A549 (cell line): ENCODE data around the gene TOM1L2. TPM values are rescaled to one million over a fixed set of nuclear protein-coding genes. Genes with fewer than 3 reads are reported as not detected.
A peak's percentile ranks its signal among the peaks of the same experiment; 100 is the strongest.

ENCODE experiments used
- ATAC-seq, 2 experiments: fragments of 200-7000 bp in 1 of 2; fragments of >200 bp in 1 of 2; cut with Nextera tagmentation in 1 of 2; cut with Tn5 transposase in 1 of 2; 3 replicates each; pipeline versions ENCODE4 v1.8.0 to v1.9.1; 2018 to 2020; ENCODE audit warnings: mild to moderate bottlenecking in 1 of 2, moderate library complexity in 1 of 2
- CTCF ChIA-PET: fragments of 300-600 bp; sonication (Branson Sonifier 250); formaldehyde crosslinking; extraction: SDS; loops from one replicate; lab custom pipeline; 2021; ENCODE audit warnings: antibody characterized with exemption, inconsistent platforms; lab: Yijun Ruan, JAX
- POLR2A ChIA-PET: fragments of 350-600 bp; formaldehyde crosslinking; extraction: SDS; loops from one replicate; lab custom pipeline; 2021; ENCODE audit warnings: antibody characterized with exemption, inconsistent platforms; lab: Yijun Ruan, JAX
- DNase-seq, 2 experiments: peaks; one replicate each; pipeline versions ENCODE4 v3.0.0 to v3.0.0-alpha.2; 2011 to 2016; ENCODE audit warnings: low read depth in 1 of 2, low spot score in 1 of 2
- FAIRE-seq: peaks from 2 replicates; lab custom pipeline; 2011; peaks lifted over from hg19 to GRCh38; lab: Jason Lieb, UNC
- H3K27ac ChIP-seq, 2 experiments: fragments of >200 bp; sonication (Bioruptor Twin); formaldehyde crosslinking; 3 replicates each; pipeline ENCODE4 v1.5.1; 2016 to 2017
- H3K4me1 ChIP-seq: fragments of >200 bp; sonication (Bioruptor Twin); formaldehyde crosslinking; 3 replicates; pipeline ENCODE4 v1.6.1; 2016
- H3K4me2 ChIP-seq: fragments of >200 bp; sonication (Bioruptor Twin); formaldehyde crosslinking; 3 replicates; pipeline ENCODE4 v1.6.1; 2016
- H3K4me3 ChIP-seq: fragments of >200 bp; sonication (Bioruptor Twin); formaldehyde crosslinking; 3 replicates; pipeline ENCODE4 v1.5.1; 2016
- H3K9me3 ChIP-seq: fragments of >200 bp; sonication (Bioruptor Twin); formaldehyde crosslinking; 3 replicates; pipeline ENCODE4 v1.6.1; 2016
- CBX2 ChIP-seq: fragments of 200-600 bp; sonication (generic); IDR thresholded peaks from 2 replicates; pipeline ENCODE4 v1.6.1; 2016; ENCODE audit warnings: low read depth, mild to moderate bottlenecking, borderline replicate concordance
- CBX8 ChIP-seq: fragments of 200-600 bp; sonication (generic); IDR thresholded peaks from 2 replicates; pipeline ENCODE4 v1.6.1; 2016
- CHD2 ChIP-seq: fragments of 150-350 bp; IDR thresholded peaks from 2 replicates; pipeline ENCODE4 v1.6.1; 2014; ENCODE audit warnings: low read length; ENCODE audit not compliant: partially characterized antibody
- EHMT2 ChIP-seq: fragments of 200-600 bp; sonication (generic); IDR thresholded peaks from 2 replicates; pipeline ENCODE4 v1.6.1; 2016; ENCODE audit warnings: antibody characterized with exemption, low read depth, mild to moderate bottlenecking, moderate library complexity
- EP300 ChIP-seq, 2 experiments: fragments of >200 bp; sonication (Bioruptor Twin); formaldehyde crosslinking; IDR thresholded peaks; 2 replicates in 1 of 2; 3 replicates in 1 of 2; pipeline ENCODE4 v1.6.1; 2016 to 2017
- JUNB ChIP-seq: fragments of >200 bp; sonication (Bioruptor Twin); formaldehyde crosslinking; IDR thresholded peaks from 2 replicates; pipeline ENCODE4 v1.6.1; 2016
- KDM5A ChIP-seq: fragments of 200-600 bp; sonication (generic); IDR thresholded peaks from 2 replicates; pipeline ENCODE4 v1.6.1; 2016; ENCODE audit warnings: antibody characterized with exemption, mild to moderate bottlenecking
- MAZ ChIP-seq: fragments of 150-350 bp; IDR thresholded peaks from 2 replicates; pipeline ENCODE4 v1.6.1; 2014; ENCODE audit warnings: antibody characterized with exemption, low read depth, low read length, borderline replicate concordance
- NR3C1 ChIP-seq: fragments of >200 bp; sonication (Bioruptor Twin); formaldehyde crosslinking; IDR thresholded peaks from 3 replicates; pipeline ENCODE4 v1.6.1; 2017
- PHF8 ChIP-seq: fragments of 200-600 bp; sonication (generic); IDR thresholded peaks from 2 replicates; pipeline ENCODE4 v1.6.1; 2016; ENCODE audit warnings: low read depth, mild to moderate bottlenecking, antibody characterized with exemption, moderate library complexity, borderline replicate concordance
- POLR2A ChIP-seq: IDR thresholded peaks from 2 replicates; pipeline ENCODE4 v1.6.1; 2012; ENCODE audit warnings: mild to moderate bottlenecking, low read length
- POLR2AphosphoS2 ChIP-seq: conservative IDR thresholded peaks from 2 replicates; pipeline ENCODE4 v1.6.1; 2012; ENCODE audit warnings: low read length, improper control_type of control experiment, inconsistent platforms
- RAD21 ChIP-seq, 2 experiments: fragments of >200 bp in 1 of 2; sonication (Bioruptor Twin) in 1 of 2; formaldehyde crosslinking in 1 of 2; IDR thresholded peaks in 1 of 2; conservative IDR thresholded peaks in 1 of 2; 2 replicates in 1 of 2; 3 replicates in 1 of 2; pipeline ENCODE4 v1.6.1; 2012 to 2018; ENCODE audit warnings: inconsistent platforms in 1 of 2
- RARB ChIP-seq: fragments of 250-450 bp; sonication (Bioruptor Pico); IDR thresholded peaks from 2 replicates; pipeline ENCODE4 v1.8.0; 2021; ENCODE audit warnings: mild to moderate bottlenecking, moderate library complexity
- RFX5 ChIP-seq: fragments of 450-650 bp; IDR thresholded peaks from 2 replicates; pipeline ENCODE4 v1.7.1; 2014; ENCODE audit warnings: antibody characterized with exemption, mild to moderate bottlenecking, moderate library complexity
- RNF2 ChIP-seq: fragments of 200-600 bp; sonication (generic); IDR thresholded peaks from 2 replicates; pipeline ENCODE4 v1.6.1; 2016; ENCODE audit warnings: low read depth, mild to moderate bottlenecking, antibody characterized with exemption, moderate library complexity, borderline replicate concordance
- SMC3 ChIP-seq: fragments of >200 bp; sonication (Bioruptor Twin); formaldehyde crosslinking; IDR thresholded peaks from 3 replicates; pipeline ENCODE4 v1.6.1; 2018; ENCODE audit warnings: inconsistent platforms
- SREBF2 ChIP-seq: fragments of 450-650 bp; IDR thresholded peaks from 2 replicates; pipeline ENCODE4 v1.6.1; 2014; ENCODE audit warnings: mild to moderate bottlenecking, moderate library complexity
- ZC3H11A ChIP-seq: fragments of 450-650 bp; IDR thresholded peaks from 2 replicates; pipeline ENCODE4 v1.6.1; 2014; ENCODE audit warnings: antibody characterized with exemption, mild to moderate bottlenecking
- ZFP36 ChIP-seq: fragments of 450-650 bp; IDR thresholded peaks from 2 replicates; pipeline ENCODE4 v1.6.1; 2014; ENCODE audit warnings: borderline replicate concordance; ENCODE audit not compliant: partially characterized antibody
- ZNF302 ChIP-seq: fragments of 250-450 bp; sonication (Bioruptor Pico); IDR thresholded peaks from 2 replicates; pipeline ENCODE4 v1.9.0; 2021; ENCODE audit warnings: inconsistent platforms, mild to moderate bottlenecking, moderate library complexity
- ZSCAN20 ChIP-seq: fragments of 250-450 bp; sonication (Bioruptor Pico); IDR thresholded peaks from 2 replicates; pipeline ENCODE4 v1.8.0; 2022; ENCODE audit warnings: mild to moderate bottlenecking, moderate library complexity
- WGBS: methylation state at CpG from one replicate; pipeline ENCODE4 v1.1.6; 2017; ENCODE audit errors: missing lambda C conversion rate; 5-methylcytosine and 5-hydroxymethylcytosine counted together
- polyA plus RNA-seq, 4 experiments: library from polyadenylated mRNA; depleted of rRNA in 3 of 4; stranded (reverse); fragments of >200 nt; fragmentation: RNase III in 1 of 4; extraction: RNeasy Plus Mini Kit Qiagen cat#74134 plus additional on column Dnase treatment in 1 of 4; gene quantifications; 2 replicates in 3 of 4; 3 replicates in 1 of 4; pipeline ENCODE4 v1.2.3, GENCODE V29; 2011 to 2017
- TF ChIP-seq, protein P1 (sequence below): IDR thresholded peaks from 2 replicates; pipeline ENCODE4 v1.6.1; 2012
- TF ChIP-seq, protein P2 (sequence below): fragments of >200 bp; sonication (Bioruptor Twin); formaldehyde crosslinking; IDR thresholded peaks from 3 replicates; pipeline ENCODE4 v1.5.1; 2016

TOM1L2 gene
- polyA plus RNA-seq, 2 of the 4 experiments (the other 2 are of a cell fraction), result 19.2 to 24.7 TPM

DNA sequence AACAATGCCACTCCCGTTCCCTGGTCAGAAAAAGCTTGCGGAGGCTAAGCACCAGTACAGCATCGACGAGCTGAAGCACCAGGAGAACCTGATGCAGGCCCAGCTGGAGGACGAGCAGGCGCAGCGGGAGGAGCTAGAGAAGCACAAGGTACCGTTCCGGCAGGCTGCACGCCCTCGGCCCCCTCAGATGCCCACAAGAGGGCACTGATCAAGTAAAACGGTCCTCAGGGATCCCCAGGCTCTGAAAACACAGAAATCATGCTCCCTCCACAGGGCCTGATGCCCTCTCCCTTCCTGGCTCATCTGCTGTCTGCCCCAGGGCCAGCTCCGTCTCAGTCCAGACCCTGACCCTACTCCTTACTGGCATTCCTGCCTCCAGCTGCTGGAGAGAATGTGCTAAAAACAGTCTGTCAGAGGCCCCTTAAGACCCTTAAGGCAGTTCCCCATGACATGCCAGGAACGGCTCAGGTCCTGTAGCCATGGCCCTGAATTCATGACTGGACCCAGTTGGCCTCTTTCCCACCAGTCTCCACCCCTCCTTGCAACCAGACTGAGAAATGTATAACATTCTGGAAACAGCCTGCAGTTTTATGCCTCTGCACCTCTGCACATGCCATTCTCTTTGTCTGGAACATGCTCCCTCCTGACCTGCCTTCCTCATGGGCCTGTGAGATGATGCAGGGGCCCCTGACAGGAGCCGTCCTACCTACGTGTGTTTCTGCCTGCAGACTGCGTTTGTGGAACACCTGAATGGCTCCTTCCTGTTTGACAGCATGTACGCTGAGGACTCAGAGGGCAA is 22.3 kb upstream of the TOM1L2 start:
- 72% methylated on average over 18 of the region's 18 CpGs for WGBS
- ChIA-PET POLR2A (no interaction called here), CTCF (interaction anchor here (0.6 to 4.8 kb wide), 24 partner anchors 8 to 1204 kb away, joined by 3 to 34 read pairs (median 4); no protein-coding TSS in a partner anchor)
- no peak overlapping the region for H3K4me3 ChIP-seq
- no peak for FAIRE-seq
- DNase-seq, result peak; percentile 62 to 74
- H3K4me2 ChIP-seq, result no peak overlapping the region
- TF ChIP-seq EP300 (IDR thresholded peaks at IDR 0.05) (no peak), PHF8 (no peak), RAD21 (conservative IDR thresholded peaks at IDR 0.05 in 1 of 2, IDR thresholded peaks at IDR 0.05 in 1 of 2) (peak; percentile 38 to 48; a peak in 3 of 5 replicates), ZNF302 (CRISPR knock-in tag) (no peak), NR3C1 (no peak), RARB (CRISPR knock-in tag) (no peak), POLR2AphosphoS2 (no peak), RNF2 (no peak), JUNB (no peak), ZC3H11A (no peak), EHMT2 (no peak), CBX8 (no peak), RFX5 (no peak), MAZ (no peak), SMC3 (peak; percentile 43; the same call in 1 of the 3 replicates), POLR2A (no peak), KDM5A (no peak), CHD2 (no peak)
- TF ChIP-seq, protein P1, sequence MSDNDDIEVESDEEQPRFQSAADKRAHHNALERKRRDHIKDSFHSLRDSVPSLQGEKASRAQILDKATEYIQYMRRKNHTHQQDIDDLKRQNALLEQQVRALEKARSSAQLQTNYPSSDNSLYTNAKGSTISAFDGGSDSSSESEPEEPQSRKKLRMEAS, result peak; percentile 20; the same call in 1 of the 2 replicates
- TF ChIP-seq, protein P2, sequence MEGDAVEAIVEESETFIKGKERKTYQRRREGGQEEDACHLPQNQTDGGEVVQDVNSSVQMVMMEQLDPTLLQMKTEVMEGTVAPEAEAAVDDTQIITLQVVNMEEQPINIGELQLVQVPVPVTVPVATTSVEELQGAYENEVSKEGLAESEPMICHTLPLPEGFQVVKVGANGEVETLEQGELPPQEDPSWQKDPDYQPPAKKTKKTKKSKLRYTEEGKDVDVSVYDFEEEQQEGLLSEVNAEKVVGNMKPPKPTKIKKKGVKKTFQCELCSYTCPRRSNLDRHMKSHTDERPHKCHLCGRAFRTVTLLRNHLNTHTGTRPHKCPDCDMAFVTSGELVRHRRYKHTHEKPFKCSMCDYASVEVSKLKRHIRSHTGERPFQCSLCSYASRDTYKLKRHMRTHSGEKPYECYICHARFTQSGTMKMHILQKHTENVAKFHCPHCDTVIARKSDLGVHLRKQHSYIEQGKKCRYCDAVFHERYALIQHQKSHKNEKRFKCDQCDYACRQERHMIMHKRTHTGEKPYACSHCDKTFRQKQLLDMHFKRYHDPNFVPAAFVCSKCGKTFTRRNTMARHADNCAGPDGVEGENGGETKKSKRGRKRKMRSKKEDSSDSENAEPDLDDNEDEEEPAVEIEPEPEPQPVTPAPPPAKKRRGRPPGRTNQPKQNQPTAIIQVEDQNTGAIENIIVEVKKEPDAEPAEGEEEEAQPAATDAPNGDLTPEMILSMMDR, result peak; percentile 52
- H3K4me1 ChIP-seq, result peaks cover 38% of the 10 kb centered on the region
- H3K27ac ChIP-seq, result peak overlapping the region in 1 of 2 experiments; percentile 84; a peak in 2 of 6 replicates
- no peaks in the 10 kb centered on the region for H3K9me3 ChIP-seq
- peak; percentile 73 to 82 for ATAC-seq

DNA sequence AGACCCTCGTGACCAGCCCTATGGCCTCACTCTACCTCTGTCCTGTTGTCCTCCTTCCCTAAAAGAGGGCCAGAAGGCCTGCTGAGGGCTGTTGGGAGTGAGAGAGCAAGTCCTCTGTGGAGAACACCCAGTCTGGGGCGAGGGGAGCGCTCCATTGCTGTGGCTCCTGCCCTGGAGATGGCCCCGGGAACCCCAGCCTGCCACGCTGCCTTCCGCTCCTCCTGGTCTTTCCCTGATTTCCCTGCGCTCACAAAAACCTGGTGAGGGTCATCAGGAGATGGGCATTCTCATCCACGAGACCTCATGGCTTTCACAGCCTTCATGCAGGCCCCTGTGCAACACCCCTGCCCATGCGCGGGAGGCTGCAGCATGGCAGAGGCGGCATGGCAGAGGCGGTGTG is 21.7 kb upstream of the TOM1L2 start:
- ChIA-PET POLR2A (no interaction called here), CTCF (interaction anchor here (0.6 to 4.8 kb wide), 19 partner anchors 9 to 133 kb away, joined by 3 to 34 read pairs (median 4); no protein-coding TSS in a partner anchor)
- H3K4me1 ChIP-seq, result peaks cover 42% of the 10 kb centered on the region
- FAIRE-seq (no peak), ATAC-seq (no peak; a peak in 1 of 6 replicates), DNase-seq (no peak)
- H3K4me3 ChIP-seq, result no peak overlapping the region
- H3K27ac ChIP-seq, result peak overlapping the region in 1 of 2 experiments; percentile 84; a peak in 3 of 6 replicates
- no peak overlapping the region for H3K4me2 ChIP-seq
- H3K9me3 ChIP-seq, result no peaks in the 10 kb centered on the region
- WGBS, result 91% methylated on average over 12 of the region's 12 CpGs
- no peak for TF ChIP-seq SREBF2
- no peak for TF ChIP-seq CBX2
- no peak for TF ChIP-seq ZSCAN20 (CRISPR knock-in tag)
- no peak for TF ChIP-seq RAD21 (conservative IDR thresholded peaks at IDR 0.05 in 1 of 2, IDR thresholded peaks at IDR 0.05 in 1 of 2)
- no peak for TF ChIP-seq ZFP36
